Measurements from ENCODE around the gene MED8. TPM values are rescaled to one million over a fixed set of nuclear protein-coding genes. Genes with fewer than 3 reads are reported as not detected.
"Not testable (repeated sequence)": the region's sequence is repeated elsewhere in the genome, so short reads cannot be mapped to it uniquely, and the experiment has no call there.

MED8 gene
- total and polyA plus RNA-seq, 5 donors, result 16.0 to 22.1 (median 18.8) TPM

GRCh38 chr1:43382027-43382779, 7.4 kb downstream of the MED8 start:
- WGBS, result 42% methylated on average over 6 of the region's 6 CpGs
- ATAC-seq, result peak; percentile 53 to 70
- no peaks in the 10 kb centered on the region for H3K27me3 ChIP-seq (ENCODE audit: control insufficient read depth, insufficient read depth)
- intact Hi-C loops (cut with DNase I), result loop anchor here (5.0 to 10.0 kb wide), 2 partner anchors 145 to 147 kb away; no protein-coding TSS in a partner anchor
- H3K4me3 ChIP-seq (ENCODE audit: low read length), result no peak overlapping the region
- peak overlapping the region; percentile 31 for H3K27ac ChIP-seq (ENCODE audit: low read length)
- no peaks in the 10 kb centered on the region for H3K9me3 ChIP-seq (ENCODE audit: control insufficient read depth, low read length)
- H3K4me1 ChIP-seq (ENCODE audit: control insufficient read depth, insufficient read depth, low read length), result peaks cover 13% of the 10 kb centered on the region
- no peak for DNase-seq

DNA sequence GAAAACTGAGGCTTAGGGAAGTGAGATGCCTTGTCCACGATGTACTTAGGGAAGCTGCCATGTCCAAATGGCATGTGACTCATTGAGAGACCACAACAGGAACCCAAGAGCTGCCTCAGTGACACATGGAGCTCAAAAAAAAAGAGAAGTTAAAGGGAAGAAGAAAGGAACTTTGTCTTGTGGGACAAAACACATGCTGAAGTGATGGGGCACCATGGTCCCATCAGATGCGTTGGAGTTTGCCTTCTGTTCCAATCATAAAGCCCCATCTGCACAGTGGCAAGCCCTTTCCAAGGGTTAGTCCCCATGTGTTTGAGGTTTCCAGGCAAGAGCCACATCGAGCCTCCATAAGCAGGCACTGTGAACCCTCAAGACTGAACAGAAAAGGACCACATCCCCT, 8.0 kb downstream of the MED8 start:
- intact Hi-C loops (cut with DNase I), result loop anchor here (5.0 to 10.0 kb wide), 2 partner anchors 144 to 147 kb away; no protein-coding TSS in a partner anchor
- no peaks in the 10 kb centered on the region for H3K9me3 ChIP-seq (ENCODE audit: control insufficient read depth, low read length)
- 70% methylated on average over 3 of the region's 3 CpGs for WGBS
- peaks cover 13% of the 10 kb centered on the region for H3K4me1 ChIP-seq (ENCODE audit: control insufficient read depth, insufficient read depth, low read length)
- H3K27me3 ChIP-seq (ENCODE audit: control insufficient read depth, insufficient read depth), result no peaks in the 10 kb centered on the region
- H3K27ac ChIP-seq (ENCODE audit: low read length), result no peak overlapping the region
- no peak for DNase-seq
- H3K4me3 ChIP-seq (ENCODE audit: low read length), result no peak overlapping the region
- peak; percentile 14 to 24 for ATAC-seq

- H3K27ac ChIP-seq (ENCODE audit: low read length), result no peak overlapping the region
- DNase-seq (no peak), ATAC-seq (no peak)
These were observed 10.1 kb downstream of the MED8 start for GRCh38 chr1:43379476-43379875.

GRCh38 chr1:43377831-43378230, 11.8 kb downstream of the MED8 start:
- DNase-seq (no peak), ATAC-seq (no peak)
- no peak overlapping the region for H3K4me3 ChIP-seq (ENCODE audit: low read length)
- 97% methylated on average over 1 of the region's 1 CpG for WGBS
- H3K27ac ChIP-seq (ENCODE audit: low read length), result no peak overlapping the region
- intact Hi-C loops (cut with DNase I), result no loop called here
- no peaks in the 10 kb centered on the region for H3K9me3 ChIP-seq (ENCODE audit: control insufficient read depth, low read length)
- peaks cover 13% of the 10 kb centered on the region for H3K4me1 ChIP-seq (ENCODE audit: control insufficient read depth, insufficient read depth, low read length)
- no peaks in the 10 kb centered on the region for H3K27me3 ChIP-seq (ENCODE audit: control insufficient read depth, insufficient read depth)

More at GRCh38 chr1:43379476-43379875, 10.1 kb downstream of the MED8 start:
- H3K9me3 ChIP-seq (ENCODE audit: control insufficient read depth, low read length), result no peaks in the 10 kb centered on the region
- intact Hi-C loops (cut with DNase I), result no loop called here
- H3K4me3 ChIP-seq (ENCODE audit: low read length), result no peak overlapping the region
- 97% methylated on average over 1 of the region's 1 CpG for WGBS
- H3K4me1 ChIP-seq (ENCODE audit: control insufficient read depth, insufficient read depth, low read length), result peaks cover 13% of the 10 kb centered on the region
- no peaks in the 10 kb centered on the region for H3K27me3 ChIP-seq (ENCODE audit: control insufficient read depth, insufficient read depth)

- Histone ChIP-seq H3K4me1 (ENCODE audit: control insufficient read depth, insufficient read depth, low read length) (peaks cover 5% of the 10 kb centered on the region), H3K27me3 (ENCODE audit: control insufficient read depth, insufficient read depth) (no peaks in the 10 kb centered on the region), H3K9me3 (ENCODE audit: control insufficient read depth, low read length) (no peaks in the 10 kb centered on the region), H3K27ac (ENCODE audit: low read length) (no peak overlapping the region), H3K4me3 (ENCODE audit: low read length) (no peak overlapping the region)
- intact Hi-C loops (cut with DNase I), result no loop called here
- ATAC-seq (no peak), DNase-seq (no peak)
- 84% methylated on average over 7 of the region's 7 CpGs for WGBS
These were observed 12.8 kb downstream of the MED8 start for GRCh38 chr1:43376723-43377235.

DNA sequence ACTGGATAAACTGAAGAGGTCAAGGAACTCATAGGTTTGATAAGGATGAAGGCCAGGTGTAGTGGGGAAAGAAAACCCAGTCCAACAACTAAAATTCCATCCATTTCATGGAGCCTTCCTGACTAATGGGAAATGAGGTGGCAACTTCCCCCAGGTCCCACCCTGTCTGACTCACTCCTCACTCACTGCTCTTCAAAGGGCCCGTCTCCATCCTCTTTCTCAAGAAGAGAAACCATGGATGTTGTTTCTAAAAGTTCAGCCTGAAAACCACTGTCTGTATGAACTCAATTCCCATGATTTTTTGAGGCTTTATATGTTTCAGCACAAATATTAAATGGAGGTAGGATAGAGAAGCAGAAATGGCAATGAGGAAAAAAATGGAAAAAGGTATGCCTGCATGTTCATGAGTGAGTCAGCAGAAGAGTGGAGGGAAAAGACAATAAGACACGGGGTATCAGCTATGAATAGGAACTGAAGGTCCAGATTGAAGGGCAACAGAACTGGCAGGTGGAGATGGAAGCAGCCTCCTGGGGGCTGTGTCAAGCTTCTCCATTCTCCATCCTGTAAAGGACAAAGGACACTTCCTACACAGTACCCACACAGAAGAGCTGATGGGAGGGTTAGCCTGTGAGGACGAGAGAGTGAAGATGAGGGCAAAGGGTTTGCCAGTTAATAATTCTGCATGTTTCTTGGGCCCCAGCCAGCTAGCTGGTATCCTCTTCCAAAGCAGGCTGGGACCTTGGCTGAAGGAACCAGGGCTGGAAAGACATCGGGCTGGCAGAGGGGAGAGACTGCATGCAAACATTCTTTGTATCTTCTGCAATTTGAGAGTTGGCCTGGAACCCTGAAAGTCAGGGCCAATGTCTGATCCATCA, 16.3 kb downstream of the MED8 start:
- ATAC-seq, result peak; percentile 32 to 75
- intact Hi-C loops (cut with DNase I), result no loop called here
- Histone ChIP-seq H3K4me3 (ENCODE audit: low read length) (no peak overlapping the region), H3K27ac (ENCODE audit: low read length) (peak overlapping the region; percentile 80), H3K9me3 (ENCODE audit: control insufficient read depth, low read length) (no peaks in the 10 kb centered on the region), H3K4me1 (ENCODE audit: control insufficient read depth, insufficient read depth, low read length) (peaks cover 5% of the 10 kb centered on the region), H3K27me3 (ENCODE audit: control insufficient read depth, insufficient read depth) (no peaks in the 10 kb centered on the region)
- WGBS, result 48% methylated on average over 4 of the region's 4 CpGs
- peak in 2 of 3 donors; percentile 30 to 56 for DNase-seq

- DNase-seq, result no peak
- WGBS, result 99% methylated on average over 5 of the region's 5 CpGs
- no peak for ATAC-seq
- no peaks in the 10 kb centered on the region for H3K9me3 ChIP-seq (ENCODE audit: control insufficient read depth, low read length)
- H3K27ac ChIP-seq (ENCODE audit: low read length), result no peak overlapping the region
- H3K27me3 ChIP-seq (ENCODE audit: control insufficient read depth, insufficient read depth), result no peaks in the 10 kb centered on the region
- H3K4me1 ChIP-seq (ENCODE audit: control insufficient read depth, insufficient read depth, low read length), result peaks cover 5% of the 10 kb centered on the region
- intact Hi-C loops (cut with DNase I), result no loop called here
- H3K4me3 ChIP-seq (ENCODE audit: low read length), result no peak overlapping the region
These were observed 17.4 kb downstream of the MED8 start for GRCh38 chr1:43372172-43372571.

DNA sequence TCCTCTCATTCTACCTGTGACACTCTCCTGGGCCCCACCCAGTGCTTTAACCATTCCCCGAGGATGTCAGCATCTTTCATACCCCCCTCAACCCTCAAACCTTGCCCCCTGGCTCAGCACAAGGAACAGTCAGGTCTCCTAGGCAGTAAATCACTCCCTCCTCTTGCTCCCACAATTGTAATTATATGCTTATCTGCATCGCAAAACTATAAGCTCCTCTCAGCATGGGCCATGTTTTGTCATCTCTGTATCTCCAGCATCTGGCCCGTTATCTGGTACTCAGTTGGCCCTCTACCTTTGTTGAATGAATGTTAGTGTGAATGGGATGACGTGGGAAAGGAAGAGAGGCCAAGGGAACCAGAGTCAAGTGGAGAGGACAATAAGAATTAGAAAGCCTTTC, 19.0 kb downstream of the MED8 start:
- Histone ChIP-seq H3K9me3 (ENCODE audit: control insufficient read depth, low read length) (no peaks in the 10 kb centered on the region), H3K27ac (ENCODE audit: low read length) (no peak overlapping the region), H3K4me1 (ENCODE audit: control insufficient read depth, insufficient read depth, low read length) (peaks cover 12% of the 10 kb centered on the region), H3K27me3 (ENCODE audit: control insufficient read depth, insufficient read depth) (no peaks in the 10 kb centered on the region), H3K4me3 (ENCODE audit: low read length) (no peak overlapping the region)
- WGBS, result 85% methylated on average over 4 of the region's 4 CpGs
- ATAC-seq (no peak), DNase-seq (no peak)
- intact Hi-C loops (cut with DNase I), result no loop called here

- H3K27me3 ChIP-seq (ENCODE audit: control insufficient read depth, insufficient read depth); H3K4me3 ChIP-seq (ENCODE audit: low read length); intact Hi-C loops (cut with DNase I); H3K27ac ChIP-seq (ENCODE audit: low read length); ATAC-seq; H3K9me3 ChIP-seq (ENCODE audit: control insufficient read depth, low read length); DNase-seq: not testable (repeated sequence)
- 96% methylated on average over 6 of the region's 6 CpGs for WGBS
- peaks cover 12% of the 10 kb centered on the region for H3K4me1 ChIP-seq (ENCODE audit: control insufficient read depth, insufficient read depth, low read length)
These were observed 19.8 kb downstream of the MED8 start for GRCh38 chr1:43369779-43370178.

DNA sequence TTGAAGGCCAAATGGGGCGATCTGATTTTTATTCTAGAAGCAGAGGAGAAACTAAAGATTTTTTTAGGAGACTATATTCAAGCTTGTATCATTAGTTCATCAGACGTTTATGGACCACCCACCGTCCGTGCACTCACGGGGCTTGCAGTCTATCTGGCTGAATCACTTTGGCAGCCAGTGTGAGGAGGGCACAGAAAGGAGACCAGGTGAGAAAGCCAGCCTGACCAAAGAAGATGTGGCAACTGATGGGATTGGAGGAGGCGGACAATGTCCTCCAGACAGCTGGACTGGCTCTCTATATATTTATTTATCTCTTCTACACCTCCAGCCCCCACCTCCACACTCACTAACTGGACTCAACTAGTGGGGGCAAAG, 21.0 kb downstream of the MED8 start:
- Histone ChIP-seq H3K4me3 (ENCODE audit: low read length) (peak overlapping the region; percentile 82), H3K9me3 (ENCODE audit: control insufficient read depth, low read length) (no peaks in the 10 kb centered on the region), H3K27ac (ENCODE audit: low read length) (peak overlapping the region; percentile 96), H3K27me3 (ENCODE audit: control insufficient read depth, insufficient read depth) (no peaks in the 10 kb centered on the region), H3K4me1 (ENCODE audit: control insufficient read depth, insufficient read depth, low read length) (peaks cover 12% of the 10 kb centered on the region)
- DNase-seq, result no peak
- intact Hi-C loops (cut with DNase I), result no loop called here
- 21% methylated on average over 6 of the region's 6 CpGs for WGBS
- ATAC-seq, result no peak

Measured in right cardiac atrium (tissue), 5 donors.